Pancreas (tissue), 10 donors: ENCODE data around the gene DIABLO. TPM values are rescaled to one million over a fixed set of nuclear protein-coding genes. Genes with fewer than 3 reads are reported as not detected.

Experiments
- ATAC-seq, 4 donors: fragments of 200-7000 bp; cut with Tn5 transposase; one replicate each; pipeline versions ENCODE4 v1.8.0 to v1.9.1; 2020; ENCODE audit warnings: mild to moderate bottlenecking in 4 of 4, moderate library complexity in 4 of 4
- DNase-seq, 6 donors: peaks; one replicate each; pipeline ENCODE4 v3.0.0-alpha.2; 2020
- FAIRE-seq: peaks from 2 replicates; lab custom pipeline; 2012; peaks lifted over from hg19 to GRCh38; lab: Jason Lieb, UNC
- H3K27ac ChIP-seq, 4 donors: fragments of 200-600 bp; sonication (generic); 1 replicate in 3 of 4; 2 replicates in 1 of 4; pipeline versions ENCODE4 v1.5.0 to v1.8.0; 2020
- H3K27me3 ChIP-seq, 4 donors: fragments of 200-600 bp; one replicate each; pipeline ENCODE4 v1.8.0; 2021
- H3K36me3 ChIP-seq, 3 donors: fragments of 200-600 bp; sonication (generic) in 1 of 3; one replicate each; pipeline versions ENCODE4 v1.5.0 to v1.8.0; 2020 to 2021
- H3K4me1 ChIP-seq, 3 donors: fragments of 200-600 bp; one replicate each; pipeline ENCODE4 v1.8.0; 2021
- H3K4me3 ChIP-seq, 4 donors: fragments of 200-600 bp; sonication (generic) in 2 of 4; one replicate each; pipeline versions ENCODE4 v1.5.0 to v1.8.0; 2020 to 2021
- H3K9me3 ChIP-seq, 4 donors: fragments of 200-600 bp; one replicate each; pipeline ENCODE4 v1.8.0; 2021
- WGBS, 2 donors: extraction: QIAGEN DNeasy Blood & Tissue Kit; methylation state at CpG; one replicate each; pipeline ENCODE4 v1.1.7; 2013; 5-methylcytosine and 5-hydroxymethylcytosine counted together
- intact Hi-C, 3 donors: fragments of 100-400 bp; cut with DNase I; formaldehyde crosslinking; loops; one replicate each; pipeline versions ENCODE4 v1.11.1 to v1.14.2; 2022
- polyA plus RNA-seq, 2 donors: library from polyadenylated mRNA; stranded (reverse); fragments of 200-250 nt; gene quantifications; one replicate each; pipeline ENCODE4 v1.2.3, GENCODE V29; 2013
- total RNA-seq, 6 donors: library from RNA; stranded (reverse); fragmentation: NEBNext Ultra II Directional in 4 of 6; extraction: Animal tissue kit (Norgen Biotek cat#: 25700) in 4 of 6; gene quantifications; one replicate each; pipeline versions ENCODE4 v1.2.1 to v1.2.4, GENCODE V29; 2021 to 2023
- TF ChIP-seq, protein P1 (sequence below), 4 donors: fragments of 200-600 bp; sonication (generic) in 3 of 4; IDR thresholded peaks; one replicate each; pipeline versions ENCODE4 v1.5.0 to v1.8.0; 2021; ENCODE audit warnings: antibody characterized with exemption in 4 of 4
- donor health status: healthy with polysubstance abuse.
- donor health status: DM: no; HTN: no; CAD: no; lungs with moderate emphysema.
- donor health status: DM: no; HTN: no; CAD: no.
- donor health status: control.
- donor health status: control.
- donor health status: Bipolar disorder and iron deficiency.
- donor health status: DM: yes; HTN: yes; CAD: no.
- donor health status: DM: no; HTN: no; CAD: no.
- donor health status: DM: no; HTN: no; CAD: no.
- donor health status: DM: yes; HTN: yes; CAD: no.

The DIABLO gene
- total and polyA plus RNA-seq, 8 donors = 13.2 to 42.1 (median 18.3) TPM

DNA sequence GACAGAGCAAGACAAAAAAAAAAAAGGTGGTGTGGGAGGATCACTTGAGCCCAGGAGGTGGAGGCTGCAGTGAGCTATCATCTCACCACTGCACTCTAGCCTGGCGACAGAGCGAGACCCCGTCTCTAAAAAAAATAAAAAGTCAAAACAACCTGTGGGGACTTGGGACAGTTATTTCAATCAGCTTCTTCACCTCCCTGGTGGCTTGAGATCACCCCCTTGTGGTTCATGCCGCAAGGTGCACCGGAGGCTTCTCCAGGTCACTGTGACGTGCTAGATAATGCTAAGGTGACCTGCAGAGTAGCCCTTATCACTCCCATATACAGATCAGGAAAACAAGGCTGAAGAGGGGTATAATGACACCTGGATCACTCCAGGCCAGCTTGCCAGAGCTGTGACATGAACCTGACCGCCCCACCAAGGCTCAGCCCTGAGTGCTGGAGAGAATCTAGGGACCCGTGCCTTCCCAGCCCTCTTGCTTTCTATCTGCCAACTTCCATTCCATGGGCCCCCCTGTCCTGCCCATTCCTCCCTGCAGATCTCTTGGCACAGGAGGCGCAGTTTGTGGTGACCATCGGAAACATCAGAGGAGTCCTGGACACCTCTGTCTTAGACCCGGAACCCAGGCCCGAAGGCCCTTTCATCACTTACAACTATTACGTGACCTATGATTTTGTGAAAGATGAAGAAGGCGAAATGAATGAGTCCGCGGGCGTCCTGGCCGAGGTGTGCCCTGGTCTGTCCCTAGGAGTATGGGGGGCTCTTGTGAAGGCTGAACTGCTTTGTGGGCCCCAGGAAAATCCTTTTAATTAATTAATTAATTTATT lies 34.8 kb downstream of the DIABLO start:
- Histone ChIP-seq H3K9me3 (no peaks in the 10 kb centered on the region), H3K4me3 (no peak overlapping the region), H3K27me3 (no peaks in the 10 kb centered on the region), H3K36me3 (no peaks in the 10 kb centered on the region), H3K27ac (no peak overlapping the region), H3K4me1 (no peaks in the 10 kb centered on the region)
- peak; percentile 64 to 85 (median 75) for DNase-seq
- 50 to 57% methylated on average over 18 of the region's 18 CpGs for WGBS, 2 donors
- ATAC-seq = peak; percentile 82 to 100 (median 96)
- TF ChIP-seq, protein P1, sequence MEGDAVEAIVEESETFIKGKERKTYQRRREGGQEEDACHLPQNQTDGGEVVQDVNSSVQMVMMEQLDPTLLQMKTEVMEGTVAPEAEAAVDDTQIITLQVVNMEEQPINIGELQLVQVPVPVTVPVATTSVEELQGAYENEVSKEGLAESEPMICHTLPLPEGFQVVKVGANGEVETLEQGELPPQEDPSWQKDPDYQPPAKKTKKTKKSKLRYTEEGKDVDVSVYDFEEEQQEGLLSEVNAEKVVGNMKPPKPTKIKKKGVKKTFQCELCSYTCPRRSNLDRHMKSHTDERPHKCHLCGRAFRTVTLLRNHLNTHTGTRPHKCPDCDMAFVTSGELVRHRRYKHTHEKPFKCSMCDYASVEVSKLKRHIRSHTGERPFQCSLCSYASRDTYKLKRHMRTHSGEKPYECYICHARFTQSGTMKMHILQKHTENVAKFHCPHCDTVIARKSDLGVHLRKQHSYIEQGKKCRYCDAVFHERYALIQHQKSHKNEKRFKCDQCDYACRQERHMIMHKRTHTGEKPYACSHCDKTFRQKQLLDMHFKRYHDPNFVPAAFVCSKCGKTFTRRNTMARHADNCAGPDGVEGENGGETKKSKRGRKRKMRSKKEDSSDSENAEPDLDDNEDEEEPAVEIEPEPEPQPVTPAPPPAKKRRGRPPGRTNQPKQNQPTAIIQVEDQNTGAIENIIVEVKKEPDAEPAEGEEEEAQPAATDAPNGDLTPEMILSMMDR (IDR thresholded peaks at IDR 0.05) = peak; percentile 53 to 73 (median 71)
- no peak for FAIRE-seq
- intact Hi-C loops = loop anchor here in 1 of 3 donors (10.0 kb wide), 1 partner anchor 276 kb away; the partner anchor contains the start of gene CFAP251

DNA sequence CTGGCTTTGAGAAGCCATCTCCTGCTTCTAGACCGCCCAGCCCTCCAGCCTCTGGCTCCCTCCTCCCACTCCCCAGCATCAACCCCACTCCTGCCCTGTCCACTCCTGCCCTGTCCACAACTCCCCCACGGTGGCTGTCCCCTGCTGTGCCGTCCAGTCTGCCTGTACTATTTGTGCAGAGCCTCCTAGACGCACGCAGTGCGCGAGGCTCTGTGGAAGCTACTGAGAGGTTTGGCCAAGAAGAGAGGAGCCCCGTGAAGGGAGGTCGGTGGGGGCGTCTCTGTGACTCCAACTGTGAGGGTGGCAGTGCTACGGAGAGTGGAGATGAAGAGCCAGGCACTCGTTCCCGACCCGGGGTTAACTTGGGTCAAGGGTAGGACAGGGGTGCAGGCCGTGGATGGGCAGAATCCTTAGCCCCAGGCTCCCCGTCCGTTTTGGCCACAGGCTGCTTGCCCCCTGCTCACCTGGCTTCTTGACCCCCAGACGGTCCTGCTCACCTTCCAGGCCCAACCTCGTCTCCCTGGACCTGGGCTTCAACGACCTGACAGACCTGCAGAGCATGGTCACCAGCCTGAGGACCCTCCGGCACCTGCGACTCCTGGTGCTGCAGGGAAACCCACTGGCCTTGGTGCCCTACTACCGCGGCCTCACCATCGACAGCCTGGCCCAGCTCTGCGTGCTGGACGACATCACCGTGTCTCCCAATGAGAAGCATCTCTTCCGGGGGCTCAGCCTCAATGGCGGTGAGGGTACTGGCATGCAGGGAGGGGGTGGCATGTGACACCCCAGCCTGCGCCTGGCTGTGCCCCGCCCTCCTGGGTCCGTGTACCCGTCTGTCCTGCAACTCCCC lies 36.0 kb downstream of the DIABLO start:
- Histone ChIP-seq H3K36me3 (no peaks in the 10 kb centered on the region), H3K4me3 (no peak overlapping the region), H3K27me3 (no peaks in the 10 kb centered on the region), H3K9me3 (no peaks in the 10 kb centered on the region), H3K4me1 (no peaks in the 10 kb centered on the region), H3K27ac (no peak overlapping the region)
- ATAC-seq (no peak), FAIRE-seq (no peak), DNase-seq (peak in 1 of 6 donors; percentile 58)
- WGBS, 2 donors = 78 to 82% methylated on average over 32 to 34 of the region's 34 CpGs
- intact Hi-C loops = loop anchor here in 1 of 3 donors (10.0 kb wide), 2 partner anchors 135 to 275 kb away; partner anchors contain the start of gene CFAP251
- TF ChIP-seq, protein P1 (IDR thresholded peaks at IDR 0.05) = no peak

DNA sequence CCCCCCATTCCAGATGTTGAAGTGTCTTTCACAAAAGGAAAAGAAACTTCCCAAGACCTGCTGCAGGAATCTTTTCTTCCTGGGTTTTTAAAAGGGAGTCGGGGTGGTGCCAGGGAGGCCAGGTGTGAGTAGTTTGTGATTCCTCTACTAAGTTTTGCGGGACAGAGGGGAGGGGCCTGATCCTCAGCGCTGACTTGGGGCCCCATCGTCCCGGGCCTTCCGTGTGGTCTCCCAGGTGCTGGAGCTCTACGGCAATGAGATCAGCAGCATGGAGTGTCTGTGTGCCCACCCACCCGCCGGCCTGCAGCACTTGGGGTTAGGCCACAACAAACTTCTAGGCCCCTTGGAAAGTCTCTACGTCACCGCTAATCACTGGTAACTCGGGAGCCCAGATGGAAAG lies 38.4 kb downstream of the DIABLO start:
- intact Hi-C loops = loop anchor here in 1 of 3 donors (10.0 kb wide), 1 partner anchor 133 kb away; no protein-coding TSS in a partner anchor
- FAIRE-seq = no peak
- H3K27ac ChIP-seq = no peak overlapping the region
- WGBS, 2 donors = 75 to 80% methylated on average over 12 of the region's 12 CpGs
- TF ChIP-seq, protein P1 (IDR thresholded peaks at IDR 0.05) = no peak
- no peak for ATAC-seq
- H3K27me3 ChIP-seq = no peaks in the 10 kb centered on the region
- no peaks in the 10 kb centered on the region for H3K9me3 ChIP-seq
- H3K4me3 ChIP-seq = no peak overlapping the region
- H3K36me3 ChIP-seq = no peaks in the 10 kb centered on the region
- DNase-seq = no peak
- H3K4me1 ChIP-seq = peaks cover 0 to 4% (median 0%) of the 10 kb centered on the region in 3 donors

DNA sequence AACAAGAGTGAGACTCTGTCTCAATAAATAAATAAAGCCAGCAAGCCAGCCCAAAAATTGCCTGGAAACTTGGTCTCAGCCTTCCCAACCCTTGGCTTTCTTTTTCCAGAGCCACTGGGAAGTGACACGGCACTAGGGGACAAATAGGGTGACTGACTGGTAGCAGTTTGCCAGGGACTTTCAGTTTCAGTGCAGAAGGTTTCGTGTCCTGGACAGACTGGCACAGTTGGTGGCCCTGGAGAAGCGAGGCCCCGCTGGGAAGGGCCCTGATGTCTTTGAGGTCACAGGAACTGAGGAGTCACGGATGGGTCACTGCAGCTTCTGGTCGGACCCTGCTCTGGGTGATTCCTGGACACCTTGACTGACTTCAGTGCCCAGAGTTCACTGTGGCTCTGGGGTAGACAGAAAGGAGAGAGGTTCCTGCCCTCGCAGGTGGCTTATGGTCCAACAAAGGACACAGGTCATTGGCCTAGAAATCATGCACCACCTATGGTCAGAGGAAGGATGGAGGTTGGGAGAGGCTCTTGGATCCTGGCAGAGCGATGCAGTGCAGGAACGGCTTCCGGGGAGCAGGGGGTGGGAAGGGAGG lies 40.3 kb downstream of the DIABLO start:
- WGBS, 2 donors = 83 to 91% methylated on average over 7 to 10 of the region's 10 CpGs
- TF ChIP-seq, protein P1 (IDR thresholded peaks at IDR 0.05) = no peak
- FAIRE-seq = no peak
- intact Hi-C loops = loop anchor here in 1 of 3 donors (10.0 kb wide), 1 partner anchor 131 kb away; no protein-coding TSS in a partner anchor
- H3K36me3 ChIP-seq = no peaks in the 10 kb centered on the region
- H3K4me3 ChIP-seq = no peak overlapping the region
- peaks cover 0 to 4% (median 0%) of the 10 kb centered on the region in 3 donors for H3K4me1 ChIP-seq
- no peak for ATAC-seq
- no peaks in the 10 kb centered on the region for H3K27me3 ChIP-seq
- H3K27ac ChIP-seq = no peak overlapping the region
- no peaks in the 10 kb centered on the region for H3K9me3 ChIP-seq
- DNase-seq = no peak
